AG10803 (cell line): ENCODE data around the gene KATNAL1.
"Not testable (repeated sequence)": the region's sequence is repeated elsewhere in the genome, so short reads cannot be mapped to it uniquely, and the experiment has no call there.

Source experiments
- DNase-seq: peaks from one replicate; pipeline ENCODE4 v3.0.0; 2010; ENCODE audit warnings: low read depth
- H3K4me3 ChIP-seq: 2 replicates; pipeline ENCODE4 v1.5.1; 2011; ENCODE audit warnings: mild to moderate bottlenecking, low read length, control low read depth
- TF ChIP-seq, protein P1 (sequence below): conservative IDR thresholded peaks from 2 replicates; pipeline ENCODE4 v1.5.1; 2011; ENCODE audit warnings: mild to moderate bottlenecking, low read length, control low read depth, inconsistent platforms

KATNAL1 gene

DNA sequence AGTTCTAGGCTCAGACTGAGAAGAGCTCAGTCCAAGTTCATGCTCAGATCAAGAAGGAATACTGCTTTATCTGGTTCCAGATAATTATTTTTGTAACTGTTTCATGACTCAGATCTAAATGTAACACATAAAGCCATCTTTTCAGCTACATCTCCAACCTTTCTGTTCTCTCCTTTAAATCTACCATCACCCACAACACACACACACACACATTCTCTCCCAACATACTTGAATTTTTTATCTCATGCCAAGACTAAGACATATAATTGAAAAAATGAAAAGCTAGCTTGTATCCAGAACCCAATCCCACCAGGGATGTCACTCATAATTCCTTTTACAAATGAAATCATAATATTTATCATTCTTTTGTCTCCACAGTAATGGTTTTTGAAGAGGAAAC, 7.6 kb downstream of the KATNAL1 start:
- TF ChIP-seq, protein P1, sequence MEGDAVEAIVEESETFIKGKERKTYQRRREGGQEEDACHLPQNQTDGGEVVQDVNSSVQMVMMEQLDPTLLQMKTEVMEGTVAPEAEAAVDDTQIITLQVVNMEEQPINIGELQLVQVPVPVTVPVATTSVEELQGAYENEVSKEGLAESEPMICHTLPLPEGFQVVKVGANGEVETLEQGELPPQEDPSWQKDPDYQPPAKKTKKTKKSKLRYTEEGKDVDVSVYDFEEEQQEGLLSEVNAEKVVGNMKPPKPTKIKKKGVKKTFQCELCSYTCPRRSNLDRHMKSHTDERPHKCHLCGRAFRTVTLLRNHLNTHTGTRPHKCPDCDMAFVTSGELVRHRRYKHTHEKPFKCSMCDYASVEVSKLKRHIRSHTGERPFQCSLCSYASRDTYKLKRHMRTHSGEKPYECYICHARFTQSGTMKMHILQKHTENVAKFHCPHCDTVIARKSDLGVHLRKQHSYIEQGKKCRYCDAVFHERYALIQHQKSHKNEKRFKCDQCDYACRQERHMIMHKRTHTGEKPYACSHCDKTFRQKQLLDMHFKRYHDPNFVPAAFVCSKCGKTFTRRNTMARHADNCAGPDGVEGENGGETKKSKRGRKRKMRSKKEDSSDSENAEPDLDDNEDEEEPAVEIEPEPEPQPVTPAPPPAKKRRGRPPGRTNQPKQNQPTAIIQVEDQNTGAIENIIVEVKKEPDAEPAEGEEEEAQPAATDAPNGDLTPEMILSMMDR: no peak
- DNase-seq: peak; percentile 46
- H3K4me3 ChIP-seq: no peak overlapping the region

DNA sequence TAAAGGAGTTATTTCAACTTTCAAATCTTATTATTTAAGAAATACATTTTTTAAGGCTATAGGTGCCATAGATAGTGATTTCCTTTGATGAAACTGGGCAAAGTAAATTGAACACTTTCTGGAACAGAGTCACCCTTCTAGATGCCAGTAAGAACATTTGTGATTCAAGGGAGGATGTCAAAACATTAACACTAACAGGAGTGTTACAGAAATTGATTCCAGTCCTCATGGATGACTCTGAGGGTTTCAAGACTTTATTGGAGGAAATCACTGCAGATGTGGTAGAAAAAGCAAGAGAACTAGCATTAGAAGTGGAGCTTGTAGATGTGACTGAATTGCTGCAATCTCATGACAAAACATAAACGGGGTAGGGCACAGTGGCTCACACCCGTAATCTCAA, 12.2 kb downstream of the KATNAL1 start:
- no peak overlapping the region for H3K4me3 ChIP-seq
- TF ChIP-seq, protein P1: no peak
- no peak for DNase-seq

DNA sequence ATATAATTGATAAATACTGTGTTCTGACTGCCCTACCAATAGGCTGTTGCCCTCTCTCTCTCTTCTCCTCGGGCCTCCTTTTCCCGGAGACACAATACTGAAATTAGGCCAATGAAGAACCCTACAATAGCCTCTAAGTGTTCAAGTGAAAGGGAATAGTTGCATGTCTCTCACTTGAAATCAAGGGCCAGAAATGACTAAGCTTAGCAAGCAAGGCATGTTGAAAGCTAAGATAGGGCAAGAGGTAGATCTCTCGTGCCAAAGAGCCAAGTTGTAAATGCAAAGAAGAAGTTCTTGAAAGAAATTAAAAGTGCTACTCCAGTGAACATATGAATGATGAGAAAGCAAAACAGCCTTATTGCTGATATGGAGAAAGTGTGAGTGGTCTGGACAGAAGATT, 13.3 kb downstream of the KATNAL1 start:
- no peak for DNase-seq
- no peak overlapping the region for H3K4me3 ChIP-seq
- TF ChIP-seq, protein P1: no peak

DNA sequence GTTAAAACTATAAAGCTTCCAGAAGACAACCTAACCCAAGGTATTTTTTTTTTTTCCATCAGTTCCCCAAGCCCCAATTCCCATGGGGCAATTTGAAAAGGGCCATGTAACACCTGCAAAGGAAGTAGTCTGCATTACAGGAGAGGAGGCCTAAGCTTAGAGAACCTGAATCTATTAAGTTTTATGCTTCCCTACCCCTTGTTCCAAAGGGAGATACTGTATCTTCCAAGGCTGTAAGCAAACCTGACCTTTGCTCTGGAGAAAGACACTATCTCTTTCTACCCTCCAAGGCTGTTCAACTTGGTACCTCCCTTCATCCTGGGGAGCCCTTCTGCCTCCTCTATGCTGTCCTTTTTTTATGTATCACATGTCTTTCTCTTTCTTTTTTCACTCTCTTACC, 15.0 kb downstream of the KATNAL1 start:
- DNase-seq: no peak
- H3K4me3 ChIP-seq: no peak overlapping the region
- TF ChIP-seq, protein P1: no peak

DNA sequence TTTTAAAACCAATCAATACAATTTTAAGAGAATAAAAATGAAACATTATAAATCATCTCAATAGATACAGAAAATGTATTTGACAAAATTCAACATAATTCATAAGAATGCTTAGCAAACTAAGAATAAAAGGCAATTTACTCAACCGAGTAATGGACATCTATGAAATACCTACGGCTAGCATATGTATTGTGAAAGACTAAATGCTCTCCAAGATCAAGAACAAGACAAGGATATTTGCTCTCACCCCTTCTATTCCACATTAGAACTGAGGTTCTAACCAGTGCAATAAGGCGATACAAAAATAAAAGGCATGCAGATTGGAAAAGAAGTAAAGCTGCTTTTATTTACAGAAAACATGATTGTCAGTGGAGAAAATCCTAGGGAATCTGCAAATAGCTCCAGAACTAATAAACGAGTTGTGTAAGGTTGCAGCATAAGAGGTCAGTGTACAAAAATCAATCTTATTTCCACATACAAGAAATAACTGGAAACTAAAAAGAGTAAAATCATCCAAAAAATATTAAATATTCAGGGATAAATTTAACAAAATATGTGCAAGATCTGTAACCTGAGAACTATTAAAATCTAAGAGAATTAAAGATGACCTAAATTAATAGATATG, 16.4 kb downstream of the KATNAL1 start:
- TF ChIP-seq, protein P1: no peak
- no peak for DNase-seq
- no peak overlapping the region for H3K4me3 ChIP-seq

DNA sequence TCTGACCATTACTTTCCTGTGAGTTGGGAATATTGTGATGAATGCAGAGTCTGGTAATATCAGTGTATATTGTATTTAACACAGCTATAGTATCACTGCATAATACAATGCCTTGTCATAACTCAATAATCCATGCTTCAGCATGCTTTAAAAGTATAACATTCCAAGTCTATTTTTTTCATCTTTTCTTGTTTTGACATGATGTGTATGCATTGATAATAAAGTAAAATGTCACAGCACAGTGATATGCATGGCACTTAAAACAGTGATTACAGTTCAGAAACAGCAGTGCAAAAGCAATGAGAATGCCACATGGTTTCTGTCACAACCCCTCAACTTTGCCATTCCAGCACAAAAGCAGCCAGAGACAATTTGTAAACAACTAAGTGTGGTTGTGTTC, 17.8 kb downstream of the KATNAL1 start:
- DNase-seq: no peak
- H3K4me3 ChIP-seq: no peak overlapping the region
- TF ChIP-seq, protein P1: no peak

DNA sequence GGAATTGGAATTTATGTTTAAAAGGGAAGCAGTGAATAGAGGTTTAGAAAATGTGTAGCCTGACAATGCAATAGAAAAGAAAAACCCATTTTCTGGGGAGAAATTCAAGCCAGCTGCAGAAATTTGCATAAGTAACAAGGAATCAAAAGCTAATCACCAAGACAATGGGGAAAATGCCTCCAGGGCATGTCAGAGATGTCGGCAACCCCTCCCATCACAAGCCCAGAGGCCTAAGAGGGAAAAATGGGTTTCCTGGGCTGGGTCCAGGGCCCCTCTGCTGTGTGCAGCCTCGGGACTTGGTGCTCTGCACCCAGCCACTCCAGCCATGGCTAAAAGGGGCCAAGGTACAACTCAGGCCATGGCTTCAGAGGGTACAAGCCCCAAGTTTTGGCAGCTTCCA, 21.3 kb downstream of the KATNAL1 start:
- not testable (repeated sequence) for DNase-seq, H3K4me3 ChIP-seq

DNA sequence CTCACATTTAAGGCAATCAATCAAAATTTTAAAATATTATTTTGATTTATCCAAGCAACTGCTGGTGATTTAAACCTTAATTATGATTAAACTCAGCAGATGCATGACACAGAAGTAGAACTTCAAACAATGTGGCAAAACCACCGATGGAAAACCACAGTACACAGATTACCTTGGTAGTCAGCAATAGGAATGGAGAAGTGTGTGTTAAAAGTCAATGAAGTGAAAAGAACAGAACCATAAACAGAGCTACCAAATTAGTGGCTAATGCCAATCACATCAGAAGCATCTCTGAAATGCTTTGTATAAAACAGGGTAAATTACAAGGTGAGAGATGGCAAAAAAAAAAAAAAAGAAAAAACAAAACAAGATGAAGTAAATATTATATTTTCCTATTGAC, 31.2 kb downstream of the KATNAL1 start:
- TF ChIP-seq, protein P1: no peak
- H3K4me3 ChIP-seq: no peak overlapping the region
- DNase-seq: no peak
